Ishikawa (cell line): ENCODE data around the gene ELANE.

Experiments used
- CEBPB ChIP-seq: IDR thresholded peaks from 2 replicates; pipeline ENCODE4 v1.6.1; 2012
- EGR1 ChIP-seq: IDR thresholded peaks from 2 replicates; pipeline ENCODE4 v1.6.1; 2012
- EP300 ChIP-seq: IDR thresholded peaks from 2 replicates; pipeline ENCODE4 v1.6.1; 2012; ENCODE audit warnings: borderline replicate concordance
- FOXM1 ChIP-seq: IDR thresholded peaks from 2 replicates; pipeline ENCODE4 v1.6.1; 2012; ENCODE audit warnings: low read depth, borderline replicate concordance
- NFIC ChIP-seq: IDR thresholded peaks from 2 replicates; pipeline ENCODE4 v1.6.1; 2012
- REST ChIP-seq: IDR thresholded peaks from 2 replicates; pipeline ENCODE4 v1.6.1; 2012; ENCODE audit warnings: low read depth, mild to moderate bottlenecking
- TAF1 ChIP-seq: IDR thresholded peaks from 2 replicates; pipeline ENCODE4 v1.6.1; 2012; ENCODE audit warnings: low read depth, mild to moderate bottlenecking
- TCF12 ChIP-seq: IDR thresholded peaks from 2 replicates; pipeline ENCODE4 v1.6.1; 2012; ENCODE audit warnings: low read depth
- TEAD4 ChIP-seq: IDR thresholded peaks from 2 replicates; pipeline ENCODE4 v1.6.1; 2012
- USF1 ChIP-seq: IDR thresholded peaks from 2 replicates; pipeline ENCODE4 v1.6.1; 2012
- YY1 ChIP-seq: IDR thresholded peaks from 2 replicates; pipeline ENCODE4 v1.6.1; 2012; ENCODE audit warnings: low read depth
- ZBTB7A ChIP-seq: IDR thresholded peaks from 2 replicates; pipeline ENCODE4 v1.6.1; 2012; ENCODE audit warnings: low read depth

- TF ChIP-seq REST (no peak), EGR1 (no peak), YY1 (no peak), USF1 (no peak), FOXM1 (no peak), CEBPB (no peak), TCF12 (no peak), NFIC (no peak), EP300 (no peak), ZBTB7A (no peak), TEAD4 (no peak), TAF1 (no peak)
These were observed 16.5 kb downstream of the ELANE start for GRCh38 chr19:868458-869244.
